ENCODE results near the gene DNAI1. TPM values are rescaled to one million over a fixed set of nuclear protein-coding genes. Genes with fewer than 3 reads are reported as not detected.
"Not testable (repeated sequence)": the region's sequence is repeated elsewhere in the genome, so short reads cannot be mapped to it uniquely, and the experiment has no call there.

Gene DNAI1
- total RNA-seq, 2 donors from 2014 or later: not detected

DNA sequence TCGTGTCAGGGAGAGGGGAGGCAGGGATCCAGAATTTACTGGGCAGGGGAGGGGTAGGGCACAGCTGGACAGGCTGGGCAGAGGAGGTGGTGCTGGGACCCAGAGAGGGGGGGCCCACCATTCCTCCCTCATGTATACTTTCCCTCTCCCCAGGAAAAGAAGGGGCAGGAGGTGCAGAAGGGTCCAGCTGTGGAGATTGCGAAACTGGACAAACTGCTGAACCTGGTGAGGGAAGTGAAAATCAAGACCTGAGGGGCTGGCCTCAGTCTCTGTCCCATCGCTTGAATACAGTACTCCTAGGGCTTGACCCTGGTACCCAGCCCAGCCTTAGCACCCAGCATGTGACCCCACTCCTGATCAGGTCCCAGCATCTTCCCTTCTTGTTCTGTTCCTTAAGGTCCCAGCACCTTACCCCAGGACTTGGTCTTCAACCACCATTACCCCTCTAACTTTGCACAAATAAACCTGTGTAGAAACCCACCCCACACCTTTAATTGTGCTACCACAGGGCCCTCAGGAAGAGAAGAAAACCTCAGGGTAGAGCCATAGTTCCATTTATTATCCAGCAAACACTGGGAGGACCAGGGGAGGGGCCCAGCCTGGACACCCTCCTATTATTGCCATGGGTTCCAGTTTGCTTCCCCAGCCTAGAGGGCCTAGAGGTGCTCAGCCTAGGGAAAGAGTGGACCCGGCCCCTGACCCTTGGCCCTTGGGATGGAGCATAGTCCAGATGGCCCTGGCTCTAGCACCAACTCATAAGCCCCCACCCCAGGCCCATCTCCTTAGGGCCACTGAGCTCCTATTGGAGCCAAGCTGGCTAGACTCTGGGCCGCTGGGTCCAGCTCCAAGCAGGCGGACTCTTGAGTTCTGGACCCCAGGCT, 62.1 kb downstream of the DNAI1 start:
- DNase-seq: no peak
- no peak for ATAC-seq
- intact Hi-C loops (cut with DNase I, micrococcal nuclease): no loop called here

- no peak for ATAC-seq
- intact Hi-C loops (cut with DNase I, micrococcal nuclease): no loop called here
- DNase-seq: no peak
Measured at GRCh38 chr9:34521406-34522045, 62.9 kb downstream of the DNAI1 start.

DNA sequence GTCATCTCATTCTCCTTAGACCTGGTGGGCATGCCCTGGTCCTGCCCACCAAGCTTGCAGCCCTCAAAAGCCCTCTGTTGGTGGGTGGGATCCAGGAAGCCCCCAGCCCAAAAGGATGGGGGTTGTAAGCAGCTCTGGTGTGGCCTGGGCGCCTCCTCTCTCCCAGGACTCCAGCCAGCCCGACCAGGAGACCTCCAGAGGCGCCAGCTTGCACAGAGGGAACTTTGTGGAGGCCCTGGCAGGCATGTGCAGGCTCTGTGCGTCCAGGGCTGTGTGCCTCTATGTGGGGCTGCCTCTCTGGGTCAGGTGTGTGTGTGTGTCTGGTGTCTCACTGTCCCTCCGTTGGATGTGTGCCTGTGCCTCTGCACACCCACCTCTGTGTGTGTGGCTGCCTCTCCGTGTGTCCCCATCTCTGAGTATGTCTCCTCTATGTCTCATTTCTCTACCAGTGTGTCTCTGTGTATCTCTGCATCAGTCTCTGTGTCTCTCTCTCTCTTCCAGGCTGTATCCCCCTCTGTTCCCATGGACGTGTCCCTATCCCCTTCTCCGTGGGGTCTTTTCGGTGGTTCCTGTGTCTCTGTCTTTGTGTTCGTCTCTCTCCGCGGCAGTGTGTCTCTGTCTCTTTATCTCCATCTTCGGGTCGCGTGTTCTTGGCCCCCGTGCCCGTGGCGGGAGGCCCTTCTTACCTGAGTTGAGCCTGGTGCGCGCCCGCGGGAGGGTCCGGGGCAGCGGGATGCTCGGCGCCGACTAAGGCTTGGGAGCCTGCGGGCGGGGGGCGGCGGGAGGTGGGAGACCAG, 63.7 kb downstream of the DNAI1 start:
- ATAC-seq: no peak
- no peak for DNase-seq
- intact Hi-C loops (cut with DNase I, micrococcal nuclease): no loop called here

DNA sequence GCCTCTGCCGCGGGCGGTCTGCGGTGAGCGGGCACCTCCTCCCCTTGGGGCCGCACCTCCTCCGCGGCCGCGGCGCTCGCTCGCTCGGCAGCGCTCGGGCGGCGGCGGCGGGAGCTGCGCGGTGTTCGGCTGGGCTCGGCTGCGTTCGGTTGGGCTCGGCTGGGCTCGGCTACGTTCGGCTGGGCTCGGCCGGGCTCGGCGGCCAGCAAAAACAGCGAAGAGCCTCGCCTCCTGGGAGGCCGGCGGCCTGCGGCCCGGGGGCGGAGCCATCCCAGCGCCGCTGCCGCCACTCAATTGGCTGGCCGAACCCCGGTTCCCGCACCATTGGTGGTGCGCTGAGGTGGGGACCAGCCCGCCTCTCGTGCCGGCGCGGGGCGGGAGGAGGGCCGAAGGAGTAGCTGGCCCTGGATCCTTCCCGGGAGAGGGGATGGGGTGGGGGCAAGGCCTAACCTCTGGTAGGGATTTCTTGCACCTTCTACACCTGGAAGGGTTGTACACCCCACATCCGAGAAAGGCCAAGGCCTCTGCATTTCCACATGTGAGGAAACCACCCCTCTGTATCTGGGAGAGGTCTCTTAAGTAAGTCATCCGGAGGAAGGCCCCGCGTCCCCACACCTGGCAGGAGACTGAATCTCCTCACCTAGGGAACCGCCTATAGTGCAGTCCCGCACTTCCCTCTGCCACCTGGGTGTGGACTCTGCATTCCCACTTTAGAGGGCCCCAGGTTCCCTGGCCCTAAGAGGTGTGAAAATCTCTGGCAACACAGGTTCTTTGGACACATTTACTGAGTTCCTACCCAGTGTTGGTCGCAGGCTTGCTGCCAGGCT, 64.6 kb downstream of the DNAI1 start, which contains the start of gene ENHO:
Gene ENHO, minus strand, starts transcription at position 20 of the 827 bp plus-strand sequence. CDS start 1,295 bp downstream, outside the sequence.
- intact Hi-C loops (cut with DNase I, micrococcal nuclease): no loop called here
- DNase-seq (peak; percentile 82 to 90), ATAC-seq (peak; percentile 98)

GRCh38 chr9:34524349-34524748, 65.7 kb downstream of the DNAI1 start:
- no peak for ATAC-seq
- DNase-seq: no peak
- intact Hi-C loops (cut with DNase I, micrococcal nuclease): no loop called here

- intact Hi-C loops (cut with DNase I, micrococcal nuclease): no loop called here
- ATAC-seq (no peak), DNase-seq (no peak)
Measured at GRCh38 chr9:34526026-34526425, 67.4 kb downstream of the DNAI1 start.

GRCh38 chr9:34532041-34532440, 73.4 kb downstream of the DNAI1 start:
- intact Hi-C loops (cut with DNase I, micrococcal nuclease); ATAC-seq; DNase-seq: not testable (repeated sequence)

- DNase-seq (peak in 1 of 2 donors; percentile 5), ATAC-seq (no peak)
- intact Hi-C loops (cut with DNase I, micrococcal nuclease): no loop called here
Measured at GRCh38 chr9:34536685-34537084, 78.1 kb downstream of the DNAI1 start.

- no peak for ATAC-seq
- intact Hi-C loops (cut with DNase I, micrococcal nuclease): no loop called here
- no peak for DNase-seq
Measured at GRCh38 chr9:34540827-34541226, 82.2 kb downstream of the DNAI1 start.

DNA sequence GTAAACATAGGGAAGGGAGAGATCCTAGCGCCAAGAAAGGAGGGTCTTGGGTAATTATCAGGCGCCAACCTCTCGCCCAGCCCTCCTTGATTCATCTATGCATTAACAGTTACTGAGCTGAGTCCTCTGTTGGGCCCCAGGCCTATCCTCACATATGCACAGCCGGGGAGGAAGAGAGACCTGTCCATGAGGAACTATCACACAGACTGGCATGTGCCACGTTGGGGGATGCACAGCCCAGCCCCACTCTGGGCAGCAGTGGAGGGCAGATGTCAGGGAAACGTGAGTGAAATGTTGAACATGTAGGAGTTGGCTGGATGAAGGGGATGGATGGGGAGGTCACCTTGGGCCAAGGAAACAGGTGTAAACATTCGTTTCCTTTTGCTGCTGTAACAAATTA, 82.9 kb downstream of the DNAI1 start:
- peak in 1 of 2 donors; percentile 12 for DNase-seq
- no peak for ATAC-seq
- intact Hi-C loops (cut with DNase I, micrococcal nuclease): no loop called here

- intact Hi-C loops (cut with DNase I, micrococcal nuclease): no loop called here
Measured at GRCh38 chr9:34544035-34544434, 85.4 kb downstream of the DNAI1 start.

GRCh38 chr9:34545497-34545896, 86.9 kb downstream of the DNAI1 start:
- intact Hi-C loops (cut with DNase I, micrococcal nuclease): loop anchor here in 1 of 2 donors (5.0 kb wide), 1 partner anchor 47 kb away; no protein-coding TSS in a partner anchor
- no peak for ATAC-seq
- DNase-seq: peak in 1 of 2 donors; percentile 5

More at GRCh38 chr9:34544035-34544434, 85.4 kb downstream of the DNAI1 start:
- no peak for ATAC-seq
- no peak for DNase-seq

- ATAC-seq (no peak), DNase-seq (peak in 1 of 2 donors; percentile 10)
- intact Hi-C loops (cut with DNase I, micrococcal nuclease): loop anchor here in 1 of 2 donors (5.0 kb wide), 1 partner anchor 46 kb away; no protein-coding TSS in a partner anchor
Measured at GRCh38 chr9:34546102-34546833, 87.7 kb downstream of the DNAI1 start.

DNA sequence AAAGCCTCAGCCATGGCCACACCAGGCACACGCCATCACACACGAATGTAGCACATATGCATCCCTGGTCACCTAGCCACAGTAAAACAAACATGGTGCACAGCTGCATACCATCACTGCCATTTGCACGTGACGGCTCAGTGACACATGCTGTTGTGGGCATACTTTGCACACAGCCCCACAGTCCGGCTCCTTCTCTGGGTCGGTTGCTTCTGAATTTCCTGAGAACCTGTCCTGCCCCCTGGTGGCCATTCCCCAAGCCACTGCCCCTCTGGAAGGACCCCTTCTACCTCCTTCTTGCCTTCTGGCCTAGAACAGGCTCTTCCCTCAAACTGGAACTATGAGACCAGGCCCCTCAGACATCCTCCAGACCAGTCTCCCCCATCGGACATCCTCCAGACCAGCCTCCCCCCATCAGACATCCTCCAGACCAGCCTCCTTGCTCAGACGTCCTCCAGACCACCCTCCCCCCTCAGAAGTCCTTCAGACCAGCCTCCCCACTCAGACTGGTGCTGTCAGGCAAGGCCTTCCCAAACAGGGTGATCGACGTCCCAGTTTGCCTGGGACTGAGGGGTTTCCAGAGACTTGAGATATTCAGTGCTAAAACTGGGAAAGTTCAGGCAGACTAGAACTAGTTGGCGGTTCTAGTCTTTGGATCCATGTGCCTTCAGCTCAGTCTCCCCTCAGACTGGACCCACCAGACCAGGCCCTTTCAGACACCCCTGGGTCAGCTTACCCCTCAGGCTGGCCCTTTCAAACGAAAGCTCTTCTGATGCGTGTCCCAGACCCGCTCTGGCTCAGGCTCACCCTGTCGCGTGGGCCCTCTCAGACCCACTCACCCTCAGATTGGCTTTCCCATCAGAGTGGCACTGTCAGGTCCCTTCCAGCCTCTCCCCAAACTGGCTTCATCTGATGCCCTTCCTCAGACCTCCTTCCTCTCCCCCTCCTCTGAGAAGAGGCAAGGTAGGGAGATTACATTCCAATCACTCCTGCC, 88.5 kb downstream of the DNAI1 start:
- intact Hi-C loops (cut with DNase I, micrococcal nuclease): loop anchor here in 1 of 2 donors (5.0 kb wide), 1 partner anchor 45 kb away; no protein-coding TSS in a partner anchor
- DNase-seq (peak; percentile 32 to 72), ATAC-seq (peak; percentile 71)

- intact Hi-C loops (cut with DNase I, micrococcal nuclease): loop anchor here in 1 of 2 donors (5.0 kb wide), 1 partner anchor 44 kb away; no protein-coding TSS in a partner anchor
- peak; percentile 92 for ATAC-seq
- DNase-seq: peak; percentile 44 to 80
Measured at GRCh38 chr9:34547960-34548611, 89.5 kb downstream of the DNAI1 start.

GRCh38 chr9:34549407-34549732, 90.8 kb downstream of the DNAI1 start:
- intact Hi-C loops (cut with DNase I, micrococcal nuclease): loop anchor here in 1 of 2 donors (5.0 kb wide), 1 partner anchor 43 kb away; no protein-coding TSS in a partner anchor
- DNase-seq (peak in 1 of 2 donors; percentile 13), ATAC-seq (no peak)

All from left colon (tissue), 2 donors.